ENCODE data around the gene AHCYL1.

Gene AHCYL1

GRCh38 chr1:110034451-110035235 lies 50.1 kb downstream of the AHCYL1 start, which contains the start of gene STRIP1:
TSS of gene STRIP1 (plus strand) at chr1:110034624. CDS start at chr1:110034638, 14 bp downstream.
- DNase-seq (ENCODE audit: low read depth in 2 of 3, low spot score in 2 of 3): peak; percentile 72 to 80 (median 77)

- DNase-seq (ENCODE audit: low read depth in 2 of 3, low spot score in 2 of 3): no peak
These were observed 50.7 kb downstream of the AHCYL1 start for GRCh38 chr1:110035236-110035752.

- DNase-seq (ENCODE audit: low read depth in 2 of 3, low spot score in 2 of 3): no peak
These were observed 53.7 kb downstream of the AHCYL1 start for GRCh38 chr1:110038271-110038670.

- no peak for DNase-seq (ENCODE audit: low read depth in 2 of 3, low spot score in 2 of 3)
These were observed 55.1 kb downstream of the AHCYL1 start for GRCh38 chr1:110039641-110040040.

GRCh38 chr1:110040548-110040947 lies 56.0 kb downstream of the AHCYL1 start:
- no peak for DNase-seq (ENCODE audit: low read depth in 2 of 3, low spot score in 2 of 3)

GRCh38 chr1:110043016-110043415 lies 58.5 kb downstream of the AHCYL1 start:
- DNase-seq (ENCODE audit: low read depth in 2 of 3, low spot score in 2 of 3): no peak

- DNase-seq (ENCODE audit: low read depth in 2 of 3, low spot score in 2 of 3): no peak
These were observed 62.9 kb downstream of the AHCYL1 start for GRCh38 chr1:110047463-110047862.

GRCh38 chr1:110048240-110048639 lies 63.7 kb downstream of the AHCYL1 start:
- DNase-seq (ENCODE audit: low read depth in 2 of 3, low spot score in 2 of 3): no peak

- DNase-seq (ENCODE audit: low read depth in 2 of 3, low spot score in 2 of 3): no peak
These were observed 64.5 kb downstream of the AHCYL1 start for GRCh38 chr1:110048923-110049601.

- DNase-seq (ENCODE audit: low read depth in 2 of 3, low spot score in 2 of 3): no peak
These were observed 65.4 kb downstream of the AHCYL1 start for GRCh38 chr1:110049801-110050601.

GRCh38 chr1:110050602-110051261 lies 66.2 kb downstream of the AHCYL1 start:
- DNase-seq (ENCODE audit: low read depth in 2 of 3, low spot score in 2 of 3): no peak

GRCh38 chr1:110051262-110051648 lies 66.7 kb downstream of the AHCYL1 start:
- no peak for DNase-seq (ENCODE audit: low read depth in 2 of 3, low spot score in 2 of 3)

GRCh38 chr1:110053552-110054428 lies 69.2 kb downstream of the AHCYL1 start:
- peak in 2 of 3 experiments; percentile 65 to 76 for DNase-seq (ENCODE audit: low read depth in 2 of 3, low spot score in 2 of 3)

- no peak for DNase-seq (ENCODE audit: low read depth in 2 of 3, low spot score in 2 of 3)
These were observed 71.1 kb downstream of the AHCYL1 start for GRCh38 chr1:110055493-110056284.

GRCh38 chr1:110056285-110056683 lies 71.7 kb downstream of the AHCYL1 start:
- DNase-seq (ENCODE audit: low read depth in 2 of 3, low spot score in 2 of 3): no peak

- DNase-seq (ENCODE audit: low read depth in 2 of 3, low spot score in 2 of 3): no peak
These were observed 72.2 kb downstream of the AHCYL1 start for GRCh38 chr1:110056776-110057175.

GRCh38 chr1:110057963-110058518 lies 73.5 kb downstream of the AHCYL1 start:
- no peak for DNase-seq (ENCODE audit: low read depth in 2 of 3, low spot score in 2 of 3)

GRCh38 chr1:110058591-110058990 lies 74.0 kb downstream of the AHCYL1 start:
- no peak for DNase-seq (ENCODE audit: low read depth in 2 of 3, low spot score in 2 of 3)

Measured in activated CD8-positive, alpha-beta memory T cell treated with anti-CD3 and anti-CD28 coated beads for 48 hours (primary cell).